GM12878 (cell line): ENCODE measurements around the gene MYOD1. TPM values are rescaled to one million over a fixed set of nuclear protein-coding genes. Genes with fewer than 3 reads are reported as not detected.

Source experiments
- ATAC-seq: fragments of 200-7000 bp; cut with Tn5 transposase; 3 replicates; pipeline ENCODE4 v1.9.1; 2020; ENCODE audit warnings: mild to moderate bottlenecking, moderate library complexity
- BruUV-seq: library from RNA; stranded (reverse); fragments of 400-500 nt; replicated peaks from 2 replicates; lab custom pipeline; 2021; lab: Mats Ljungman, UMichigan
- CTCF ChIA-PET: fragments of 300-600 bp; sonication (Branson Sonifier 250); formaldehyde crosslinking; extraction: SDS; loops from one replicate; lab custom pipeline; 2021; ENCODE audit warnings: inconsistent platforms; lab: Yijun Ruan, JAX
- POLR2A ChIA-PET: fragments of 350-600 bp; formaldehyde crosslinking; extraction: SDS; loops from one replicate; lab custom pipeline; 2021; ENCODE audit warnings: inconsistent platforms; lab: Charles Lee
- RAD21 ChIA-PET: fragments of 300-600 bp; sonication (Branson Sonifier 250); formaldehyde crosslinking; loops from one replicate; lab custom pipeline; 2023; ENCODE audit warnings: antibody characterized with exemption; ENCODE audit not compliant: unreplicated experiment; lab: Charles Lee
- SMC1A ChIA-PET: fragments of 300-600 bp; sonication (Branson Sonifier 250); formaldehyde crosslinking; loops from one replicate; lab custom pipeline; 2023; ENCODE audit not compliant: unreplicated experiment, uncharacterized antibody; lab: Charles Lee
- DNase-seq: peaks from one replicate; pipeline ENCODE4 v3.0.0-alpha.2; 2011; ENCODE audit warnings: low read depth, low spot score
- FAIRE-seq: peaks from 3 replicates; lab custom pipeline; 2011; peaks lifted over from hg19 to GRCh38; lab: Jason Lieb, UNC
- H2AFZ ChIP-seq: 2 replicates; pipeline ENCODE4 v1.6.0; 2011; ENCODE audit warnings: low read depth, low read length, control low read depth; ENCODE audit not compliant: control insufficient read depth
- H3K27ac ChIP-seq: 2 replicates; pipeline ENCODE4 v1.5.1; 2011; ENCODE audit warnings: control low read depth; ENCODE audit not compliant: control insufficient read depth, insufficient read depth
- H3K27me3 ChIP-seq, 2 experiments: replicated peaks in 1 of 2; 2 replicates each; pipeline versions ENCODE4 v1.6.0 to v1.6.1; 2011; ENCODE audit warnings: low read length in 1 of 2; ENCODE audit not compliant: control insufficient read depth in 2 of 2, insufficient read depth in 2 of 2
- H3K36me3 ChIP-seq, 2 experiments: 2 replicates each; pipeline ENCODE4 v1.5.1; 2011; ENCODE audit warnings: low read length in 1 of 2; ENCODE audit not compliant: control insufficient read depth in 2 of 2, insufficient read depth in 2 of 2
- H3K4me1 ChIP-seq: 2 replicates; pipeline ENCODE4 v1.6.1; 2011; ENCODE audit warnings: mild to moderate bottlenecking, low read length, moderate library complexity, mixed read lengths; ENCODE audit not compliant: control insufficient read depth, insufficient read depth
- H3K4me2 ChIP-seq: 2 replicates; pipeline ENCODE4 v1.6.0; 2011; ENCODE audit warnings: control low read depth; ENCODE audit not compliant: control insufficient read depth, insufficient read depth
- H3K4me3 ChIP-seq: fragments of 200-600 bp; sonication (generic); 2 replicates; pipeline ENCODE4 v1.5.1; 2016
- H3K79me2 ChIP-seq: 2 replicates; pipeline ENCODE4 v1.6.0; 2011; ENCODE audit warnings: low read length; ENCODE audit not compliant: control insufficient read depth, insufficient read depth
- H3K9ac ChIP-seq: 2 replicates; pipeline ENCODE4 v1.8.0; 2011; ENCODE audit warnings: low read length, control low read depth, mixed read lengths; ENCODE audit not compliant: control insufficient read depth, insufficient read depth
- H3K9me3 ChIP-seq: replicated peaks from 3 replicates; pipeline ENCODE4 v1.5.1; 2011; ENCODE audit warnings: mild to moderate bottlenecking, low read length; ENCODE audit not compliant: control insufficient read depth, insufficient read depth
- H4K20me1 ChIP-seq: 2 replicates; pipeline ENCODE4 v1.6.0; 2011; ENCODE audit not compliant: control insufficient read depth, insufficient read depth
- BACH1 ChIP-seq: fragments of 450-650 bp; IDR thresholded peaks from 2 replicates; pipeline ENCODE4 v1.6.1; 2017; ENCODE audit warnings: mild to moderate bottlenecking, borderline replicate concordance
- NR2C1 ChIP-seq: fragments of 450-650 bp; IDR thresholded peaks from 2 replicates; pipeline ENCODE4 v1.6.1; 2017; ENCODE audit warnings: antibody characterized with exemption, mild to moderate bottlenecking, moderate library complexity
- WGBS: methylation state at CpG from one replicate; pipeline ENCODE4 v1.1.6; 2016; ENCODE audit warnings: low lambda C conversion rate; ENCODE audit not compliant: insufficient replicate concordance, insufficient coverage; ENCODE audit errors: missing lambda C conversion rate; 5-methylcytosine and 5-hydroxymethylcytosine counted together
- in situ Hi-C: fragments of 300-500 bp; cut with MboI; formaldehyde crosslinking; loops from 9 replicates; pipeline ENCODE4 v1.14.3; 2018; ENCODE audit warnings: mixed read lengths
- intact Hi-C: fragments of 100-400 bp; cut with micrococcal nuclease; formaldehyde crosslinking; loops from one replicate; pipeline ENCODE4 v1.14.2; 2022; ENCODE audit not compliant: unreplicated experiment
- polyA plus RNA-seq, 11 experiments: library from polyadenylated mRNA; depleted of rRNA in 4 of 11; unstranded in 6 of 11; stranded (reverse) in 5 of 11; fragments of >200 nt; fragmentation: Nextera tagmentation in 4 of 11; fragmentation: Illumina TruSeq in 1 of 11; extraction: Ambion mirVana in 4 of 11; extraction: Trizol in 1 of 11; gene quantifications; 1 replicate in 1 of 11; 2 replicates in 10 of 11; pipeline versions ENCODE4 v1.2.1 to v1.2.3, GENCODE V29; 2011 to 2016; ENCODE audit warnings: inconsistent platforms in 2 of 11, missing spikeins in 2 of 11, low read depth in 1 of 11
- total RNA-seq, 4 experiments: library from RNA; depleted of rRNA in 3 of 4; stranded (reverse); fragments of >200 nt in 3 of 4; fragmentation: Illumina TruSeq in 1 of 4; extraction: Trizol in 1 of 4; gene quantifications; 2 replicates each; pipeline versions ENCODE4 v1.2.1 to v1.2.3, GENCODE V29; 2013 to 2021
- TF ChIP-seq, protein P1 (sequence below): IDR thresholded peaks from 2 replicates; pipeline ENCODE4 v1.6.1; 2012; ENCODE audit warnings: mild to moderate bottlenecking, low read depth, low read length

MYOD1 gene
- total and polyA plus RNA-seq, 10 of the 15 experiments (the other 5 are each of a cell fraction or from before 2014, with no cell fraction given), result not detected

DNA sequence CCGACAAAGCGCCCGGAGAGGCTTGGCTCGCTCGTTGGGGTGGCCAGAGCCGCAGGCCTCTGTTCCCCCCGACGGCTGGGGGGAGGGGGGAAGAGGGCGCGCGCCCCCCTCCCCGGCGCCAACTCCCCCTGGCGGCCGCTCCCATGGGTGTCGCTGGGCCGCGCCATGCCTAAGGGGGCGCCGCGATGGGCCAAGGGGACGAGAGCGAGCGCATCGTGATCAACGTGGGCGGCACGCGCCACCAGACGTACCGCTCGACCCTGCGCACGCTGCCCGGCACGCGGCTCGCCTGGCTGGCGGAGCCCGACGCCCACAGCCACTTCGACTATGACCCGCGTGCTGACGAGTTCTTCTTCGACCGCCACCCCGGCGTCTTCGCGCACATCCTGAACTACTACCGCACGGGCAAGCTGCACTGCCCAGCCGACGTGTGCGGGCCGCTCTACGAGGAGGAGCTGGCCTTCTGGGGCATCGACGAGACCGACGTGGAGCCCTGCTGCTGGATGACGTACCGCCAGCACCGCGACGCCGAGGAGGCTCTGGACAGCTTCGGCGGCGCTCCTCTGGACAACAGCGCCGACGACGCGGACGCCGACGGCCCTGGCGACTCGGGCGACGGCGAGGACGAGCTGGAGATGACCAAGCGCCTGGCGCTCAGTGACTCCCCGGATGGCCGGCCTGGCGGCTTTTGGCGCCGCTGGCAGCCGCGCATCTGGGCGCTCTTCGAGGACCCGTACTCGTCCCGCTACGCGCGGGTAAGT lies 16.6 kb downstream of the MYOD1 start:
- Histone ChIP-seq H3K4me2 (no peak overlapping the region), H3K4me1 (no peaks in the 10 kb centered on the region), H3K9ac (no peak overlapping the region), H4K20me1 (no peaks in the 10 kb centered on the region), H3K27ac (no peak overlapping the region), H3K4me3 (no peak overlapping the region), H3K9me3 (no peaks in the 10 kb centered on the region), H2AFZ (no peak overlapping the region), H3K27me3 (peaks cover 3 to 6% of the 10 kb centered on the region in 2 experiments; a peak in 2 of 4 replicates), H3K36me3 (no peaks in the 10 kb centered on the region), H3K79me2 (no peaks in the 10 kb centered on the region)
- ATAC-seq, result no peak
- FAIRE-seq, result no peak
- CTCF ChIA-PET, result no interaction called here
- intact Hi-C loops (no loop called here), in situ Hi-C loops (no loop called here)
- 80% methylated on average over 61 of the region's 102 CpGs for WGBS
- TF ChIP-seq BACH1 (no peak), NR2C1 (no peak)
- TF ChIP-seq, protein P1, sequence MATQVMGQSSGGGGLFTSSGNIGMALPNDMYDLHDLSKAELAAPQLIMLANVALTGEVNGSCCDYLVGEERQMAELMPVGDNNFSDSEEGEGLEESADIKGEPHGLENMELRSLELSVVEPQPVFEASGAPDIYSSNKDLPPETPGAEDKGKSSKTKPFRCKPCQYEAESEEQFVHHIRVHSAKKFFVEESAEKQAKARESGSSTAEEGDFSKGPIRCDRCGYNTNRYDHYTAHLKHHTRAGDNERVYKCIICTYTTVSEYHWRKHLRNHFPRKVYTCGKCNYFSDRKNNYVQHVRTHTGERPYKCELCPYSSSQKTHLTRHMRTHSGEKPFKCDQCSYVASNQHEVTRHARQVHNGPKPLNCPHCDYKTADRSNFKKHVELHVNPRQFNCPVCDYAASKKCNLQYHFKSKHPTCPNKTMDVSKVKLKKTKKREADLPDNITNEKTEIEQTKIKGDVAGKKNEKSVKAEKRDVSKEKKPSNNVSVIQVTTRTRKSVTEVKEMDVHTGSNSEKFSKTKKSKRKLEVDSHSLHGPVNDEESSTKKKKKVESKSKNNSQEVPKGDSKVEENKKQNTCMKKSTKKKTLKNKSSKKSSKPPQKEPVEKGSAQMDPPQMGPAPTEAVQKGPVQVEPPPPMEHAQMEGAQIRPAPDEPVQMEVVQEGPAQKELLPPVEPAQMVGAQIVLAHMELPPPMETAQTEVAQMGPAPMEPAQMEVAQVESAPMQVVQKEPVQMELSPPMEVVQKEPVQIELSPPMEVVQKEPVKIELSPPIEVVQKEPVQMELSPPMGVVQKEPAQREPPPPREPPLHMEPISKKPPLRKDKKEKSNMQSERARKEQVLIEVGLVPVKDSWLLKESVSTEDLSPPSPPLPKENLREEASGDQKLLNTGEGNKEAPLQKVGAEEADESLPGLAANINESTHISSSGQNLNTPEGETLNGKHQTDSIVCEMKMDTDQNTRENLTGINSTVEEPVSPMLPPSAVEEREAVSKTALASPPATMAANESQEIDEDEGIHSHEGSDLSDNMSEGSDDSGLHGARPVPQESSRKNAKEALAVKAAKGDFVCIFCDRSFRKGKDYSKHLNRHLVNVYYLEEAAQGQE, result no peak
- BruUV-seq, result no TSS peak
- SMC1A ChIA-PET, result no interaction called here
- RAD21 ChIA-PET, result no interaction called here
- POLR2A ChIA-PET, result no interaction called here
- DNase-seq, result no peak
